Adrenal gland (tissue), 5 donors: ENCODE measurements around the gene TP53AIP1.

ENCODE experiments used
- CTCF ChIP-seq, 6 experiments: fragments of 450-650 bp in 4 of 6; fragments of 200-600 bp in 2 of 6; sonication (generic) in 1 of 6; IDR thresholded peaks; 1 replicate in 5 of 6; 2 replicates in 1 of 6; pipeline versions ENCODE4 v1.5.1 to v1.8.0; 2016 to 2021; ENCODE audit warnings: antibody characterized with exemption in 6 of 6, mild to moderate bottlenecking in 2 of 6, moderate library complexity in 1 of 6
- POLR2A ChIP-seq, 2 donors: fragments of 450-650 bp; IDR thresholded peaks; one replicate each; pipeline ENCODE4 v1.6.1; 2017; ENCODE audit warnings: antibody characterized with exemption in 2 of 2, mild to moderate bottlenecking in 2 of 2, moderate library complexity in 1 of 2
- donor health status: DM: no; HTN: no; CAD: no.

- TF ChIP-seq POLR2A (IDR thresholded peaks at IDR 0.05), result no peak
- TF ChIP-seq CTCF (IDR thresholded peaks at IDR 0.05), result no peak
Measured at GRCh38 chr11:128955636-128956035, 13.0 kb upstream of the TP53AIP1 start.
